Rectal smooth muscle tissue (tissue), 1 donor: ENCODE measurements around the gene TLE5.
"Not testable (repeated sequence)": the region's sequence is repeated elsewhere in the genome, so short reads cannot be mapped to it uniquely, and the experiment has no call there.

ENCODE experiments used
- H3K27ac ChIP-seq: one replicate; pipeline ENCODE4 v1.7.0; 2013; ENCODE audit warnings: low read depth, low read length, inconsistent platforms
- H3K27me3 ChIP-seq: one replicate; pipeline ENCODE4 v1.7.0; 2013; ENCODE audit warnings: low read length; ENCODE audit not compliant: control insufficient read depth, insufficient read depth
- H3K36me3 ChIP-seq: one replicate; pipeline ENCODE4 v1.7.0; 2013; ENCODE audit warnings: low read length; ENCODE audit not compliant: control insufficient read depth, insufficient read depth
- H3K4me1 ChIP-seq: one replicate; pipeline ENCODE4 v1.7.0; 2013; ENCODE audit warnings: low read length; ENCODE audit not compliant: control insufficient read depth, insufficient read depth
- H3K4me3 ChIP-seq: one replicate; pipeline ENCODE4 v1.7.0; 2013; ENCODE audit warnings: low read length
- H3K9ac ChIP-seq: one replicate; pipeline ENCODE4 v1.7.0; 2013; ENCODE audit warnings: low read length

Gene TLE5

GRCh38 chr19:3055741-3056416 is 6.4 kb downstream of the TLE5 start:
- Histone ChIP-seq H3K36me3 (peaks cover 36% of the 10 kb centered on the region), H3K9ac (no peak overlapping the region), H3K4me1 (peaks cover 20% of the 10 kb centered on the region), H3K27me3 (no peaks in the 10 kb centered on the region), H3K4me3 (no peak overlapping the region), H3K27ac (peak overlapping the region; percentile 82)

- Histone ChIP-seq H3K27me3 (no peaks in the 10 kb centered on the region), H3K27ac (no peak overlapping the region), H3K36me3 (peaks cover 36% of the 10 kb centered on the region), H3K4me3 (no peak overlapping the region), H3K9ac (no peak overlapping the region), H3K4me1 (peaks cover 20% of the 10 kb centered on the region)
These were observed 7.1 kb downstream of the TLE5 start for GRCh38 chr19:3054972-3055740.

- Histone ChIP-seq H3K9ac (no peak overlapping the region), H3K27ac (no peak overlapping the region), H3K36me3 (peaks cover 31% of the 10 kb centered on the region), H3K27me3 (no peaks in the 10 kb centered on the region), H3K4me1 (peaks cover 17% of the 10 kb centered on the region), H3K4me3 (no peak overlapping the region)
These were observed 7.9 kb downstream of the TLE5 start for GRCh38 chr19:3054265-3054971.

- Histone ChIP-seq H3K27me3 (no peaks in the 10 kb centered on the region), H3K27ac (no peak overlapping the region), H3K36me3 (peaks cover 29% of the 10 kb centered on the region), H3K4me3 (no peak overlapping the region), H3K9ac (no peak overlapping the region), H3K4me1 (peaks cover 15% of the 10 kb centered on the region)
These were observed 8.5 kb downstream of the TLE5 start for GRCh38 chr19:3053780-3054179.

GRCh38 chr19:3053218-3053621 is 9.1 kb downstream of the TLE5 start:
- H3K36me3 ChIP-seq, result peaks cover 24% of the 10 kb centered on the region
- H3K27ac ChIP-seq, result no peak overlapping the region
- no peak overlapping the region for H3K4me3 ChIP-seq
- H3K9ac ChIP-seq, result no peak overlapping the region
- peaks cover 10% of the 10 kb centered on the region for H3K4me1 ChIP-seq
- no peaks in the 10 kb centered on the region for H3K27me3 ChIP-seq

- not testable (repeated sequence) for H3K27ac ChIP-seq, H3K4me3 ChIP-seq, H3K9ac ChIP-seq, H3K27me3 ChIP-seq, H3K4me1 ChIP-seq
- H3K36me3 ChIP-seq, result peaks cover 10% of the 10 kb centered on the region
These were observed 12.3 kb downstream of the TLE5 start for GRCh38 chr19:3050016-3050415.

- Histone ChIP-seq H3K27me3 (no peaks in the 10 kb centered on the region), H3K4me3 (no peak overlapping the region), H3K9ac (no peak overlapping the region), H3K36me3 (peaks cover 1% of the 10 kb centered on the region), H3K27ac (no peak overlapping the region), H3K4me1 (peaks cover 3% of the 10 kb centered on the region)
These were observed 13.2 kb downstream of the TLE5 start for GRCh38 chr19:3049089-3049488.

- peak overlapping the region; percentile 15 for H3K4me3 ChIP-seq
- peaks cover 3% of the 10 kb centered on the region for H3K4me1 ChIP-seq
- no peaks in the 10 kb centered on the region for H3K36me3 ChIP-seq
- no peaks in the 10 kb centered on the region for H3K27me3 ChIP-seq
- no peak overlapping the region for H3K9ac ChIP-seq
- H3K27ac ChIP-seq, result peak overlapping the region; percentile 80
These were observed 14.1 kb downstream of the TLE5 start for GRCh38 chr19:3048190-3048533.

GRCh38 chr19:3047496-3048189 is 14.7 kb downstream of the TLE5 start:
- H3K4me3 ChIP-seq, result peak overlapping the region; percentile 50
- H3K9ac ChIP-seq, result no peak overlapping the region
- no peaks in the 10 kb centered on the region for H3K27me3 ChIP-seq
- no peaks in the 10 kb centered on the region for H3K36me3 ChIP-seq
- peaks cover 3% of the 10 kb centered on the region for H3K4me1 ChIP-seq
- peak overlapping the region; percentile 80 for H3K27ac ChIP-seq

GRCh38 chr19:3046698-3047495 is 15.4 kb downstream of the TLE5 start:
- Histone ChIP-seq H3K4me1 (peaks cover 3% of the 10 kb centered on the region), H3K27me3 (no peaks in the 10 kb centered on the region), H3K9ac (no peak overlapping the region), H3K27ac (peak overlapping the region; percentile 84), H3K36me3 (no peaks in the 10 kb centered on the region), H3K4me3 (peak overlapping the region; percentile 50)

GRCh38 chr19:3045885-3046697 is 16.2 kb downstream of the TLE5 start:
- H3K9ac ChIP-seq, result no peak overlapping the region
- no peak overlapping the region for H3K4me3 ChIP-seq
- H3K27me3 ChIP-seq, result no peaks in the 10 kb centered on the region
- no peaks in the 10 kb centered on the region for H3K36me3 ChIP-seq
- peak overlapping the region; percentile 84 for H3K27ac ChIP-seq
- H3K4me1 ChIP-seq, result peaks cover 3% of the 10 kb centered on the region
